ENCODE data around the gene SRGAP3. TPM values are rescaled to one million over a fixed set of nuclear protein-coding genes. Genes with fewer than 3 reads are reported as not detected.

The SRGAP3 gene
- total RNA-seq, 1 donor from 2014 or later = 0.99 TPM

DNA sequence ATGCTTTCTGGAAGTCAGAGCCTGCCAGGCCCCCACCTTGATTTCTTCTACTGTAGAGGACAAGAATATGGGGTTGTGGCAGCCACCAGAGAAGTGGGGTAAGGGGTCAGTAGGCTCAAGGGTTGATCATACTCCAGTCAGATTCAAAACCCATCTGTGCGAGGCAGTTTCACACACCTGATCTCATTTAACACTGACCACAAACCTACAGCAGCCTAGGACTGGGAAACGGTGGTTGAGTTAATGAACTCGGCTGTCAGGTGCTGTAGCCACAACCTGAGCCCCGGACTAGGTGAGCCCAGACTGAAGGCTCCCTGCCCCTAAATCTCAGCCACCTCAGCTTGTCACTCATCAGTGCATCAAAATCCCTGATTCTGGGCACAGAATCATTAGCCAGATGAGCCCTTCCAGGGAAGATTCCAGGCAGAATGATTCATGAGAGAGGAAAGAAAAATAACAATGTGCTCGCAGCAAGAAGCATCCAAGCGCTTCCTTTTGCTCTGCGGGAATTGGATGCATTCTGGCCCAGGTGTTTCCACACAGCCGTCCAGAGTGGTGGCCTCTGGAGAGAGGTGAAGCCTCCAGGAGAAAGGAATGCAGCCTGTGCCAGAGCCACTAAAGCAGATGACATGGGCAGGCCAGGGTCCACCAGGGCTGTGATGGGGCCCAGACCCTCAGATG, 102.1 kb downstream of the SRGAP3 start:
- DNase-seq (ENCODE audit: low spot score) = no peak
- peaks cover 9% of the 10 kb centered on the region for H3K9me3 Mint-ChIP-seq (ENCODE audit: low read depth)
- peaks cover 15% of the 10 kb centered on the region for H3K4me1 Mint-ChIP-seq (ENCODE audit: low read depth)
- no peak overlapping the region for H3K27ac Mint-ChIP-seq (ENCODE audit: unreplicated experiment)
- no peak overlapping the region for H3K4me3 Mint-ChIP-seq (ENCODE audit: unreplicated experiment)
- peaks cover 3% of the 10 kb centered on the region for H3K36me3 Mint-ChIP-seq (ENCODE audit: low read depth)
- peaks cover 11% of the 10 kb centered on the region for H3K27me3 Mint-ChIP-seq (ENCODE audit: low read depth)
- TF ChIP-seq CTCF (IDR thresholded peaks at IDR 0.05) = no peak

GRCh38 chr3:9146367-9147071, 102.9 kb downstream of the SRGAP3 start:
- Mint-ChIP-seq H3K4me1 (ENCODE audit: low read depth) (peaks cover 18% of the 10 kb centered on the region), H3K36me3 (ENCODE audit: low read depth) (peaks cover 2% of the 10 kb centered on the region), H3K9me3 (ENCODE audit: low read depth) (peaks cover 8% of the 10 kb centered on the region), H3K4me3 (ENCODE audit: unreplicated experiment) (no peak overlapping the region), H3K27me3 (ENCODE audit: low read depth) (peaks cover 11% of the 10 kb centered on the region), H3K27ac (ENCODE audit: unreplicated experiment) (no peak overlapping the region)
- no peak for TF ChIP-seq CTCF (IDR thresholded peaks at IDR 0.05)
- DNase-seq (ENCODE audit: low spot score) = no peak

DNA sequence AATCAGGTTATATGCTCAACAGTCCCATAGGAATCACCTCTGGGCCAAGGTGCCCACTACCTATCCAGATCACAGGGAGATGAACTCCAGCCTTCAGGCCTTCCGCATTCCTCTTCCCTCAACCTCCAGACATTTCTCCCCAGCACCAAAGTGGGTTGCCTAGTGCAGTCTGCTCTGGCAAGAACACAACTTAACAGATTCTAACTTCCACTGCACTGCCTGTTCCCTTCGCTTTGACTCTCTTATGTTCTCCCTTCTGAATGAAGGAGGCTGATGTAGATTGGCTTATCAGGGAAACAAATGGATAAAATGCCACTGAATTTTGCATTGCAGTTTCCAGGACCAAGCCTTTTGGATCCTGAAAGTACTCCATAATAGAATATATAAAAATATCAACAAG, 106.3 kb downstream of the SRGAP3 start:
- TF ChIP-seq CTCF (IDR thresholded peaks at IDR 0.05) = no peak
- Mint-ChIP-seq H3K4me1 (ENCODE audit: low read depth) (peaks cover 16% of the 10 kb centered on the region), H3K36me3 (ENCODE audit: low read depth) (peaks cover 2% of the 10 kb centered on the region), H3K9me3 (ENCODE audit: low read depth) (peaks cover 7% of the 10 kb centered on the region), H3K27ac (ENCODE audit: unreplicated experiment) (no peak overlapping the region), H3K4me3 (ENCODE audit: unreplicated experiment) (no peak overlapping the region), H3K27me3 (ENCODE audit: low read depth) (peaks cover 11% of the 10 kb centered on the region)
- no peak for DNase-seq (ENCODE audit: low spot score)

GRCh38 chr3:9142362-9142761, 107.1 kb downstream of the SRGAP3 start:
- Mint-ChIP-seq H3K36me3 (ENCODE audit: low read depth) (peaks cover 2% of the 10 kb centered on the region), H3K27me3 (ENCODE audit: low read depth) (peaks cover 11% of the 10 kb centered on the region), H3K9me3 (ENCODE audit: low read depth) (peaks cover 7% of the 10 kb centered on the region), H3K27ac (ENCODE audit: unreplicated experiment) (no peak overlapping the region), H3K4me3 (ENCODE audit: unreplicated experiment) (no peak overlapping the region), H3K4me1 (ENCODE audit: low read depth) (peaks cover 8% of the 10 kb centered on the region)
- no peak for DNase-seq (ENCODE audit: low spot score)
- TF ChIP-seq CTCF (IDR thresholded peaks at IDR 0.05) = no peak

- H3K27me3 Mint-ChIP-seq (ENCODE audit: low read depth) = peaks cover 11% of the 10 kb centered on the region
- peaks cover 7% of the 10 kb centered on the region for H3K9me3 Mint-ChIP-seq (ENCODE audit: low read depth)
- no peak for TF ChIP-seq CTCF (IDR thresholded peaks at IDR 0.05)
- H3K4me3 Mint-ChIP-seq (ENCODE audit: unreplicated experiment) = no peak overlapping the region
- H3K36me3 Mint-ChIP-seq (ENCODE audit: low read depth) = peaks cover 2% of the 10 kb centered on the region
- DNase-seq (ENCODE audit: low spot score) = no peak
- peaks cover 4% of the 10 kb centered on the region for H3K4me1 Mint-ChIP-seq (ENCODE audit: low read depth)
- H3K27ac Mint-ChIP-seq (ENCODE audit: unreplicated experiment) = no peak overlapping the region
Measured at GRCh38 chr3:9141928-9142289, 107.5 kb downstream of the SRGAP3 start.
